ENCODE measurements around the gene RASSF5.

- 0 out of 2 replicates have a peak, but pooled peaks have one; percentile 11 for TF ChIP-seq CTCF (conservative IDR thresholded peaks at IDR 0.05)
- TF ChIP-seq EZH2 (IDR thresholded peaks at IDR 0.05; ENCODE audit: low read depth): no peak
These were observed 4.9 kb downstream of the RASSF5 start for GRCh38 chr1:206512058-206512850.

Data from PC-9 (cell line).